OCI-LY7 (cell line): ENCODE data around the gene S100B.

Experiments used
- CTCF ChIP-seq: fragments of 200-600 bp; sonication (generic); conservative IDR thresholded peaks from 2 replicates; pipeline ENCODE4 v1.5.1; 2014; ENCODE audit warnings: mild to moderate bottlenecking, antibody characterized with exemption, low read length, moderate library complexity, mixed read lengths
- EZH2phosphoT487 ChIP-seq: fragments of 200-600 bp; sonication (generic); IDR thresholded peaks from 2 replicates; pipeline ENCODE4 v1.6.1; 2018; ENCODE audit warnings: low read depth, borderline replicate concordance, mild to moderate bottlenecking, mixed run types, antibody characterized with exemption, low read length, moderate library complexity, mixed read lengths

GRCh38 chr21:46594276-46594675 is 10.6 kb downstream of the S100B start:
- TF ChIP-seq CTCF, result no peak
- no peak for TF ChIP-seq EZH2phosphoT487
